ENCODE data around the gene TINCR. TPM values are rescaled to one million over a fixed set of nuclear protein-coding genes. Genes with fewer than 3 reads are reported as not detected.
"Not testable (repeated sequence)": the region's sequence is repeated elsewhere in the genome, so short reads cannot be mapped to it uniquely, and the experiment has no call there.

TINCR gene
- polyA plus RNA-seq, 2 of the 4 experiments (the other 2 are of a cell fraction), result 1.2 to 1.8 TPM

GRCh38 chr19:5612891-5613865, 45.4 kb upstream of the TINCR start:
- ChIA-PET POLR2A (no interaction called here), CTCF (no interaction called here)
- no peak overlapping the region for H3K4me2 ChIP-seq
- H3K9me3 ChIP-seq, result no peaks in the 10 kb centered on the region
- H3K27ac ChIP-seq, result no peak overlapping the region
- 89% methylated on average over 15 of the region's 15 CpGs for WGBS (ENCODE audit: missing lambda C conversion rate)
- H3K4me3 ChIP-seq, result no peak overlapping the region
- ATAC-seq (no peak), FAIRE-seq (no peak), DNase-seq (ENCODE audit: low read depth in 1 of 2, low spot score in 1 of 2) (no peak)
- TF ChIP-seq JUNB (IDR thresholded peaks at IDR 0.05) (no peak), MAFK (IDR thresholded peaks at IDR 0.05; ENCODE audit: partially characterized antibody) (no peak), ZNF302 (CRISPR knock-in tag; IDR thresholded peaks at IDR 0.05) (no peak), HES2 (IDR thresholded peaks at IDR 0.05) (no peak), NFE2L2 (conservative IDR thresholded peaks at IDR 0.05; ENCODE audit: low read length) (no peak), CEBPB (IDR thresholded peaks at IDR 0.05) (no peak), MAZ (IDR thresholded peaks at IDR 0.05; ENCODE audit: borderline replicate concordance, low read depth, low read length) (no peak), CTCF (IDR thresholded peaks at IDR 0.05) (no peak), RNF2 (IDR thresholded peaks at IDR 0.05; ENCODE audit: borderline replicate concordance, low read depth) (no peak), TFCP2L1 (CRISPR knock-in tag; IDR thresholded peaks at IDR 0.05) (no peak)
- H3K4me1 ChIP-seq, result no peaks in the 10 kb centered on the region

- ATAC-seq, result no peak
- Histone ChIP-seq H3K4me2 (no peak overlapping the region), H3K4me1 (no peaks in the 10 kb centered on the region), H3K27ac (no peak overlapping the region), H3K9me3 (no peaks in the 10 kb centered on the region), H3K4me3 (no peak overlapping the region)
- no peak for DNase-seq (ENCODE audit: low read depth in 1 of 2, low spot score in 1 of 2)
- ChIA-PET CTCF (interaction anchor here (1.0 to 1.1 kb wide), 3 partner anchors 11 to 476 kb away, joined by 3 to 5 read pairs (median 4); no protein-coding TSS in a partner anchor), POLR2A (no interaction called here)
- 95% methylated on average over 16 of the region's 16 CpGs for WGBS (ENCODE audit: missing lambda C conversion rate)
- TF ChIP-seq FOSB (CRISPR knock-in tag; IDR thresholded peaks at IDR 0.05) (no peak), E2F6 (IDR thresholded peaks at IDR 0.05; ENCODE audit: borderline replicate concordance, low read depth) (no peak), ESRRA (IDR thresholded peaks at IDR 0.05; ENCODE audit: borderline replicate concordance, low read length) (no peak)
- FAIRE-seq, result no peak
Observed at GRCh38 chr19:5609881-5610448, 42.2 kb upstream of the TINCR start.

- CTCF ChIA-PET, result interaction anchor here (1.0 to 1.1 kb wide), 2 partner anchors 9 to 475 kb away, joined by 3 to 5 read pairs; no protein-coding TSS in a partner anchor
Observed at GRCh38 chr19:5608766-5609165, 41.0 kb upstream of the TINCR start.

GRCh38 chr19:5608291-5608690, 40.5 kb upstream of the TINCR start:
- ChIA-PET POLR2A (no interaction called here), CTCF (interaction anchor here (0.8 to 1.5 kb wide), 2 partner anchors 12 to 560 kb away, joined by 3 read pairs; no protein-coding TSS in a partner anchor)
- DNase-seq (ENCODE audit: low read depth in 1 of 2, low spot score in 1 of 2) (no peak), FAIRE-seq (no peak), ATAC-seq (no peak)
- TF ChIP-seq ESRRA (IDR thresholded peaks at IDR 0.05; ENCODE audit: borderline replicate concordance, low read length) (no peak), KDM5A (IDR thresholded peaks at IDR 0.05) (no peak), ELK1 (IDR thresholded peaks at IDR 0.05; ENCODE audit: low read depth, low read length) (no peak), HEYL (CRISPR knock-in tag; IDR thresholded peaks at IDR 0.05) (no peak), FOSB (CRISPR knock-in tag; IDR thresholded peaks at IDR 0.05) (no peak), RNF2 (IDR thresholded peaks at IDR 0.05; ENCODE audit: borderline replicate concordance, low read depth) (no peak), HES2 (IDR thresholded peaks at IDR 0.05) (no peak), PHF8 (IDR thresholded peaks at IDR 0.05; ENCODE audit: borderline replicate concordance, low read depth) (no peak), NPAS2 (CRISPR knock-in tag; IDR thresholded peaks at IDR 0.05; ENCODE audit: borderline replicate concordance) (no peak), MAFK (IDR thresholded peaks at IDR 0.05; ENCODE audit: partially characterized antibody) (no peak), RFX5 (IDR thresholded peaks at IDR 0.05) (no peak), JUN (IDR thresholded peaks at IDR 0.05) (no peak), EHMT2 (IDR thresholded peaks at IDR 0.05; ENCODE audit: low read depth) (no peak), EHF (CRISPR knock-in tag; IDR thresholded peaks at IDR 0.05) (no peak)
- 76% methylated on average over 10 of the region's 10 CpGs for WGBS (ENCODE audit: missing lambda C conversion rate)
- H3K4me1 ChIP-seq, result no peaks in the 10 kb centered on the region
- H3K27ac ChIP-seq, result no peak overlapping the region
- H3K4me3 ChIP-seq, result no peak overlapping the region
- H3K9me3 ChIP-seq, result no peaks in the 10 kb centered on the region
- no peak overlapping the region for H3K4me2 ChIP-seq

More at GRCh38 chr19:5608766-5609165, 41.0 kb upstream of the TINCR start:
- H3K4me2 ChIP-seq; H3K9me3 ChIP-seq; DNase-seq (ENCODE audit: low read depth in 1 of 2, low spot score in 1 of 2); H3K27ac ChIP-seq; POLR2A ChIA-PET; H3K4me3 ChIP-seq; FAIRE-seq; H3K4me1 ChIP-seq; ATAC-seq: not testable (repeated sequence)
- 99% methylated on average over 7 of the region's 9 CpGs for WGBS (ENCODE audit: missing lambda C conversion rate)
